ENCODE results near the gene EPHA4.

DNA sequence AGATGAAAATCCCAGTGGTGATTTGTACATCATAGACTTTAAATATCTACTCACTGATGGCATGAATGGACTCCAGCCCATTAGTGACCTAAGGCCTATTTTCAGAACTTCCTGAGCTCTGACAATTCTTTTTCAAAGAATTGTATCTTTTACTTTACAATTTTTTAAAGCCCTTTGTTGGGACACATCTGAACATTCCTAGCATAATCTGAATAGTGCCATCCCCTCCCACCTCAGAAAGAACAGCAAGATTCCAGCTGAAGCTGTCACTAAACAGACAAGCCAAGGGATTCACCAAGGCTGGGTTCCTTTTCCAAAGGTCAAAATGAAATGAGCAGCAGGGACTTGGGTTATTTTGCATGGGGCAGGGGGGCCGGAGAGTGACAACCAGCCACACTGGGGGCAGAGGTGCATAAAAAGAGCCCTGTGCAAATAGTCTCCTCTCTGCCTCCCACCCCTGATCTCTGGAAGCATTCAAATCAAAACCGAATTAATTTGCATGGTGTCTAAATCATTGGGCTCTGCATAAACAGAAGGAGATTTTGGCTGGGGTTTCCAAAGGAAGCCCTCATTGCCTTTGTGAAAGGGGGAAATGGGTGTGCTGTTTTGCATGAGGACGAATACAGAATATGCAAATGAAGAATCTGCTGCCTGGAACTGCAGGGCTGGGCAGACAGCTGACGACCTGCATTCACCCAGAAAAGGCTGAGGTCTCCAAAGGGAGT, 17.2 kb downstream of the EPHA4 start:
- TF ChIP-seq EZH2phosphoT487 (IDR thresholded peaks at IDR 0.05; ENCODE audit: insufficient read depth, low read depth), result no peak
- TF ChIP-seq EZH2 (IDR thresholded peaks at IDR 0.05; ENCODE audit: insufficient read depth, poor library complexity, severe bottlenecking), result no peak

Data from GM23248 (cell line).